LoVo (cell line): ENCODE results near the gene MED12.
A peak's percentile ranks its signal among the peaks of the same experiment; 100 is the strongest.

Experiments used
- DNase-seq: peaks from one replicate; pipeline ENCODE4 v3.0.0-alpha.2; 2016; ENCODE audit warnings: low spot score

Gene MED12

GRCh38 chrX:71107245-71107644, 11.2 kb upstream of the MED12 start:
- no peak for DNase-seq

DNA sequence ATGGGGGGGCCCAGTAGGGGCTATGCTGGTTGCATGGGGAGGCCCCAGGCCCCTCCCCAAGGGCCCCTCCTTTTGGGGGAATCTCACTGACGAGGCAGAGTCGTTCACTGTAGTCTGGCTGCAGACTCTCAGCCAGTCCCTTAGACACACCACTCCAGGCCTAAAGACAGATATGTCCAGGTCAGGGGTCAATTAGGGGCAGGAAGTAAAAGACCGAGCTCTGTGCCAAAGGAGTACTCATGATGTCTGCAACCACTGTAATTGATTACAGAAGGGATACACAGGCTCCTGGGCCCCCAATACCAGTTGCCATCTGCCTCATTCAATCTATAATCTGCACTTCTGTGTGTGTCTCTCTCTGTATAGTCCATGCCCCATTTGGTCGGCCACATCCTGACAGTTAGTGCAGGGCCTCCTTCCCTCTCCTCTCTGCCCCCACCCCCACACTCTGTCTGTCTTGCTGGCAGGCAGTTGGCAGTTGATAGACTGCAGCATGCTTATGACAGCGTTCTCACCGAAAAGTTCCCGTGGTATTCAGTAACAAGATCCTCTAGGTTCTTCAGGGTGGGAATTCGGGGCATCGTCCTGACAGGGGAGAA, 10.5 kb upstream of the MED12 start:
- no peak for DNase-seq

GRCh38 chrX:71109051-71109450, 9.3 kb upstream of the MED12 start:
- DNase-seq = no peak

GRCh38 chrX:71111141-71111843, 7.1 kb upstream of the MED12 start, which contains the start of gene IL2RG:
TSS of gene IL2RG (minus strand) at chrX:71111577. CDS start at chrX:71111539, 38 bp downstream.
- DNase-seq = peak; percentile 42

DNA sequence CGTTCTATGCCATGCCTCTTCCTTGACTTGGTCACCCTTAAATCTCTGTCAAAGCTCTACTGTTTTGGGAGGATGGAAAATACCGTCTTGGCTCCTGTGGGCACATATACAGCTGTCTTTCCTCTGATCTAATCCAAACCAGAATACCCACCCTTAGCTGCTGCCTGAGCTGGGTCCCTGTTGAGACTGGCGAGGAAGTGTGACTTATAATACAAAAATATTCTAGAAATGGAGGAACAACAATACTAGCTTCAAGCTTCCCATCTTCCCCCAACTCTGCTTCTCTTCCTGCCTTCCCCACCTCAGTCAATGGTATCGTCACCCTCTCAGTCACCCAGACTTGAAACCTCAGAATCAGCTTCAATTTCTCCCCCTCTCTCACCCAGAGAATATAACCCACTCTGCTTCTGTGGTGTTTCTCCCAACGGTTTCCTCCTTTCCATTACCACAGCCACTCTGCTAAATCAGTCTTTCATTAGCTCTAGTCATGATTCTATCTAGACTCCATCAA, 6.4 kb upstream of the MED12 start:
- no peak for DNase-seq

GRCh38 chrX:71117358-71117757, 1.0 kb upstream of the MED12 start:
- DNase-seq = no peak

DNA sequence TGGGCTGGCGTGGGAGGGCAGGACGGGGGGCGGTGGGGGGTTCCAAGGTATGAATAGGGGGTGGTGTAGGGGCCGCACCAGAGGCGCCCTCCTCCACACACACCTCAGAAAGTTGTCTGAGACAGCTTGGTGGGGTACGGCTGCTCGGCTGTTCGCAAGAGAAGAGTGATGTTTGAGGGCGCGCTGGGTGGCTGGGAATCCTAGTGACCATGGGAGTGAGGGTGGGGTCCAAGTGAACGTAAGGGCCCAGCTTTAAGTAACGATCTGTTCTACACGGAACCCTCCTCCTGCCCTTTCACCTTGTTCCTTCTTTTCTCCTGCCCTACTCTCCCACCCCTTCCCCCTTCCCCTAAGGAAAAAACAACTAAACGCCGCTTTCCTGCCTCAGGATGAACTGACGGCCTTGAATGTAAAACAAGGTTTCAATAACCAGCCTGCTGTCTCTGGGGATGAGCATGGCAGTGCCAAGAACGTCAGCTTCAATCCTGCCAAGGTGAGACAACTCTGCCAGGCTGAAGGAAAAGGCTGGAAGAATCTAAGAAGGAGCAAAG, 664 bp downstream of the MED12 start:
- DNase-seq = no peak

DNA sequence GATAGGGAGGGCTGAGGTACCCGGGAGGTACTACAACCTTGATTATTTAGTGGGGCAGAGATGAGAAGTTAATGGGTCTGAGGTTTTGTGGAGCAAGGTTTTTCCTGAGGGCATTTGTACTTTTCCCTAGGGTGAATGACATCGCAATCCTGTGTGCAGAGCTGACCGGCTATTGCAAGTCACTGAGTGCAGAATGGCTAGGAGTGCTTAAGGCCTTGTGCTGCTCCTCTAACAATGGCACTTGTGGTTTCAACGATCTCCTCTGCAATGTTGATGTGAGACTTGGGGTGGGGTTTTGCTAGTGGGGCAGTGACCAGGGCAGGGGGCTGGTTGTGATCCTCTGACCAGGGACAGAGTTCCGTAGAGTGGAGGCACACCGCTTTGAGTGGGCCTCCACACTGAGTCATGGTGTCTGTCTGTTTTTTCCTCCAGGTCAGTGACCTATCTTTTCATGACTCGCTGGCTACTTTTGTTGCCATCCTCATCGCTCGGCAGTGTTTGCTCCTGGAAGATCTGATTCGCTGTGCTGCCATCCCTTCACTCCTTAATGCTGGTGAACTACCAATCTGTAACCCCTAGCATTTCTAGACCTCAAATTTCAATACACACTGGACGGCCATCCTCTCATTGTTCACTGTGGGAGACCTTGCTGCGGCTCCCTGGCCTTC, 9.9 kb downstream of the MED12 start:
- no peak for DNase-seq

- DNase-seq = peak; percentile 11
Measured at GRCh38 chrX:71128915-71129765, 10.7 kb downstream of the MED12 start.

DNA sequence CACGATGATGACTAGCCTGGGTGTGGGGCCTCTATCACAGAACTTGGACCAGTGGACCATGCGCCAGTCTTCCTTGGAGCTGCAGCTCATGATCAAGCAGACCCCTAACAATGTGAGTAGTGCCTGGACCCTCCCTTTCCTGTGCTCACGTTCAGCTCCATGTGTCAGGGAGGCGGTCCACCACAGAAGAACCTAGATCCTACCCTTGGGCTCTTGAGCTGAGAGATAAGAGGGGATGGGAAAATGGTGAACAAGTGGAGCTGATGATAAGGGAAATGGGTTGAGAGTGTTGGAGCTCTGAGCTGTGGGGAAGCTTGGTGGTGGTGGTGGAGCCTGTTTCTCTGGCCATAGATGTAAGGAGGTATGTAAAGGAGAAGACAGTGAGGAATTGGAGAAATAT, 13.1 kb downstream of the MED12 start:
- no peak for DNase-seq

DNA sequence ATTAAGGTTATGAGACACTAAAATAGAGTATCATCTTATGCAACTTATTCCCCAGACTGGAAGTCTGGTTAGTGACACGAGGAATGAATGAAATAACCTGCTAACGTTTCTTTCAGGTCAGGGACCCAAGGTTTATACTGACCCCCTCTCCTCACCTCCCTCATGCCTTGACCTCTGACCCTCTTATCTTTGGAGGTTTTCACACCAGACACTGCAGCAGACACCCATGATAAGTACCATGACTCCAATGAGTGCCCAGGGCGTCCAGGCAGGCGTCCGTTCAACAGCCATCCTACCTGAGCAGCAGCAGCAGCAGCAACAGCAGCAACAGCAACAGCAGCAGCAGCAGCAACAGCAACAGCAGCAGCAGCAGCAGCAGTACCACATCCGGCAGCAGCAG, 22.0 kb downstream of the MED12 start:
- DNase-seq = no peak

DNA sequence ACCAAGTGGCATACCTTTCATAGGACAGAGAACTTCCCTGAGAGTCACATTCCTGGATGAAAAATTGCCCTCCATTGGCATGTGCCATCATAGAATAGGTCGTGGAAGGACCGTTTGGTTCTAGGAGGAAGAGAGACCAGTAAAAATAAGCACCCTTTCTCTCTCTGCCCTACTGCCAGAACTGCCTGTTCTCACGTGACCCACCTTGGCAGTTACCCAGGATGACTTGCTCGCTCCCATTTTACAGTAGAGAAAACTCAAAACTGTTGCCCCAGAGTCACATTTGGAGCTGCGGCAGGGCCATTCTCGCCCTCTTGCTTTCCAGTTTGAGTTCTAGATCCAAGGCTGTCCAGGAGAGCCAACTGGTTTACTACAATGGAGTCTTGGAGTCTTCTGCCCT, 25.1 kb downstream of the MED12 start:
- no peak for DNase-seq

- no peak for DNase-seq
Measured at GRCh38 chrX:71144651-71145050, 26.3 kb downstream of the MED12 start, which contains the start of gene NLGN3. TSS of gene NLGN3 (plus strand) at chrX:71144841. CDS start at chrX:71147750, 2,909 bp downstream.

DNA sequence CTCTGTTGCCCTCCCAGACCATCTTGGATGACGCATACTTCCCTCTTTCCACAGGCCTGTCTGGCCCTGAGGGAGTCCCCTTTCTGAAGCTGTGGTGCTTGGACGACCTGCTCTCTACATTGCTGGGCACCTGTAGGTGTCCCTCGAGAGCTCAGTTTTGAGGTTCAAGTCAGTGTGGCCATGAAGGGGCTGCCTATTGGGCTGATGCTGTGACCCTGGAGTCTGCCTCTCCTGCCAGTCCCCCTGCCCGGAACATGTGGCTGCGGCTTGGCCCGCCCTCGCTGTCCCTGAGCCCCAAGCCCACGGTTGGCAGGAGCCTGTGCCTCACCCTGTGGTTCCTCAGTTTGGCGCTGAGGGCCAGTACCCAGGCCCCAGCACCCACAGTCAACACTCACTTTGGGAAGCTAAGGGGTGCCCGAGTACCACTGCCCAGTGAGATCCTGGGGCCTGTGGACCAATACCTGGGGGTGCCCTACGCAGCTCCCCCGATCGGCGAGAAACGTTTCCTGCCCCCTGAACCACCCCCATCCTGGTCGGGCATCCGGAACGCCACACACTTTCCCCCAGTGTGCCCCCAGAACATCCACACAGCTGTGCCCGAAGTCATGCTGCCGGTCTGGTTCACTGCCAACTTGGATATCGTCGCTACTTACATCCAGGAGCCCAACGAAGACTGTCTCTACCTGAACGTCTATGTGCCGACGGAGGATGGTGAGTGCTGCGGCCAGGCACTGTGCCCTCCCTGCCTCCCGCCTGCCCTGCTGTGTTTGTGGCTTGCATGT, 29.3 kb downstream of the MED12 start:
- no peak for DNase-seq

- no peak for DNase-seq
Measured at GRCh38 chrX:71148278-71148663, 29.9 kb downstream of the MED12 start.

DNA sequence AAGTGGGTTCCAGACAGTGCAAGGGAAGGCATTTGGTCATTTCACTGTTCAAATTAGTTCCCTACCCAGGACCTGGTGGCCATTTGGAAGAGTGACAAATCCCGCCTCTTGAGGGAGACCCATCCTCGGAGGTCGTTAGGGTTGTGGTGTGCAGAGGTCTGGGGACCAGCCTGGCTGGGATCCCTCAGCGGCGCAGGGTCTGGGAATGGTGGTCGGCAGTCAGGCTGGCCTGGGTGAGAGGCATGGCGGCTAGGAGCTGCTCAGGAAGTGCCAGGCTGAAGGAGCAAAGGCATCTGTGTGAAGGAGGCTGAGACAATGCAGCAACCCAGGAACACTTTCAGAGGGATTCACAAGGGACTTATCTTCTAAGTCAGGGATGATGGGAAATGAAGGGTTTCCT, 33.0 kb downstream of the MED12 start:
- no peak for DNase-seq

GRCh38 chrX:71154196-71154595, 35.8 kb downstream of the MED12 start:
- DNase-seq = no peak

DNA sequence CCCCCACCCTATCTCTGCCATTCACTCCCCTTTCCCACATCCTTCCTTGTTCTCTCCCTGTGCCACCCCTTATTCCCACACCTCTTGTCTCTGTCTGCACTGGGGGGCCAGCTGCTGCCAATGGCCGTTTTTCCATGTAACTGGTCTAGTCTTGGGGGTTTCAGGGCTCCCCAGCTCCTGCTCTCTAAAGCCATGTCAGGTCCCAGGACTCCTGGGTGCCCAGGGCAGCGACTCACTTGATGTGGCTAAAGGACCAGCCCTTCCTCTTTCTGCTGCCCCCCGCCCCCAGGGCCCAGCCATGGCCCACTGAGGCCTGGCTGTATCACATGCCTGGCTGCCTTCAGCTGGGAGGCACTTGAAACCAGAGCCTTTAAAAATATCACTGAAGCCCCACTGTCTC, 36.2 kb downstream of the MED12 start:
- DNase-seq = no peak

GRCh38 chrX:71158603-71159002, 40.2 kb downstream of the MED12 start:
- no peak for DNase-seq

- no peak for DNase-seq
Measured at GRCh38 chrX:71159335-71159734, 40.9 kb downstream of the MED12 start.

GRCh38 chrX:71160475-71160874, 42.1 kb downstream of the MED12 start:
- no peak for DNase-seq
